Uterus (tissue), 4 donors: Measurements from ENCODE around the gene LMAN1L. TPM values are rescaled to one million over a fixed set of nuclear protein-coding genes. Genes with fewer than 3 reads are reported as not detected.

ENCODE experiments used
- DNase-seq, 2 donors: peaks; one replicate each; pipeline ENCODE4 v3.0.0-alpha.2; 2019 to 2020
- H3K27ac ChIP-seq, 2 donors: fragments of 200-600 bp; sonication (generic); 1 replicate in 1 of 2; 2 replicates in 1 of 2; pipeline ENCODE4 v1.5.1; 2016 to 2018
- H3K27me3 ChIP-seq, 2 donors: fragments of 200-600 bp; sonication (generic); one replicate each; pipeline ENCODE4 v1.5.1; 2018 to 2019; ENCODE audit warnings: control low read depth in 1 of 2
- H3K36me3 ChIP-seq, 2 donors: fragments of 200-600 bp; sonication (generic); one replicate each; pipeline ENCODE4 v1.5.1; 2019; ENCODE audit warnings: control low read depth in 1 of 2
- H3K4me1 ChIP-seq, 2 donors: fragments of 200-600 bp; sonication (generic); one replicate each; pipeline ENCODE4 v1.5.1; 2018 to 2019; ENCODE audit warnings: control low read depth in 1 of 2
- H3K4me3 ChIP-seq, 2 donors: fragments of 200-600 bp; sonication (generic); 1 replicate in 1 of 2; 2 replicates in 1 of 2; pipeline ENCODE4 v1.5.1; 2018 to 2019; ENCODE audit warnings: mild to moderate bottlenecking in 1 of 2
- H3K9me3 ChIP-seq, 2 donors: fragments of 200-600 bp; sonication (generic); one replicate each; pipeline ENCODE4 v1.5.1; 2019; ENCODE audit warnings: control low read depth in 1 of 2
- CTCF ChIP-seq, 4 experiments: fragments of 200-600 bp in 2 of 4; fragments of 450-650 bp in 2 of 4; sonication (generic) in 2 of 4; IDR thresholded peaks; one replicate each; pipeline ENCODE4 v1.5.1; 2016 to 2019; ENCODE audit warnings: antibody characterized with exemption in 4 of 4, mild to moderate bottlenecking in 2 of 4, moderate library complexity in 1 of 4
- POLR2A ChIP-seq, 2 donors: fragments of 450-650 bp; IDR thresholded peaks; one replicate each; pipeline ENCODE4 v1.6.1; 2016; ENCODE audit warnings: antibody characterized with exemption in 2 of 2, mild to moderate bottlenecking in 1 of 2, moderate library complexity in 1 of 2
- intact Hi-C: fragments of 100-400 bp; cut with DNase I; formaldehyde crosslinking; loops from one replicate; pipeline ENCODE4 v1.15.1; 2023; ENCODE audit warnings: low total_unique reads
- total RNA-seq, 4 donors: library from RNA; depleted of rRNA in 3 of 4; stranded (reverse); fragments of >200 nt in 3 of 4; gene quantifications; one replicate each; pipeline versions ENCODE4 v1.1.0 to v1.2.4, GENCODE V29; 2014 to 2023
- donor health status: DM: yes; HTN: yes; CAD: no.

LMAN1L gene
- 1 to 10 TPM in 1 of 4 donors, not detected in 3; 1.5 TPM for total RNA-seq

DNA sequence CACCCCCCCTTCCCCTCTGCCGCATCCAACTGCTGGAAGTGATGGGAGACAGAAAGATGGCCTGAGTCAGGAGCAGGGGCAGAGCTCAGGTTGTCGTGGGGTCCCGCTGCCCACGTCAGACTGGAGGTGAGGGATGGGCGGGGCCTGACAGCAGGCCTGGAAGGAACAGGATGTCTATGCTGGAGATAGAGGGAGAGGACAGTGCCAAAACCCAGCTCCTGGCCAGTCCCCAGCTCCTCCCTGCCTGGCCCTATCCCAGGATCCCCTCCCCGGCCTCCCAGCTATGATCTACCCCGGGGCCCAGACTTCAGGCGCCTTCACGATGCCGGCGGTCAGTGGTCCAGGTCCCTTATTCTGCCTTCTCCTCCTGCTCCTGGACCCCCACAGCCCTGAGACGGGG is at the start of gene LMAN1L:
LMAN1L (plus strand) TSS at position 303 of the 400 bp plus-strand sequence; CDS start at position 323, 20 bp downstream.
- no peaks in the 10 kb centered on the region for H3K27me3 ChIP-seq

GRCh38 chr15:74763416-74763815 is 49.2 kb upstream of the LMAN1L start:
- intact Hi-C loops, result no loop called here
- Histone ChIP-seq H3K27ac (no peak overlapping the region), H3K36me3 (no peaks in the 10 kb centered on the region), H3K27me3 (no peaks in the 10 kb centered on the region), H3K9me3 (no peaks in the 10 kb centered on the region), H3K4me3 (no peak overlapping the region), H3K4me1 (no peaks in the 10 kb centered on the region)
- no peak for DNase-seq
- TF ChIP-seq POLR2A (IDR thresholded peaks at IDR 0.05), result no peak
- TF ChIP-seq CTCF (IDR thresholded peaks at IDR 0.05), result no peak

More for the DNA sequence above, at the start of gene LMAN1L:
- Histone ChIP-seq H3K27ac (no peak within 1 kb of the TSS), H3K9me3 (no peaks in the 10 kb centered on the region), H3K4me1 (no peaks in the 10 kb centered on the region), H3K36me3 (no peaks in the 10 kb centered on the region), H3K4me3 (no peak within 1 kb of the TSS)
- TF ChIP-seq POLR2A (IDR thresholded peaks at IDR 0.05), result no peak
- TF ChIP-seq CTCF (IDR thresholded peaks at IDR 0.05), result no peak
- intact Hi-C loops, result no loop called here
- DNase-seq, result no peak

GRCh38 chr15:74767167-74768098 is 45.2 kb upstream of the LMAN1L start:
- no peaks in the 10 kb centered on the region for H3K9me3 ChIP-seq
- no peaks in the 10 kb centered on the region for H3K27me3 ChIP-seq
- no peak for TF ChIP-seq POLR2A (IDR thresholded peaks at IDR 0.05)
- TF ChIP-seq CTCF (IDR thresholded peaks at IDR 0.05), result no peak
- no peak for DNase-seq
- intact Hi-C loops, result loop anchor here (5.0 kb wide), 2 partner anchors 135 to 390 kb away; no protein-coding TSS in a partner anchor
- no peak overlapping the region for H3K4me3 ChIP-seq
- no peak overlapping the region for H3K27ac ChIP-seq
- H3K4me1 ChIP-seq, result no peaks in the 10 kb centered on the region
- no peaks in the 10 kb centered on the region for H3K36me3 ChIP-seq

GRCh38 chr15:74768099-74768770 is 44.4 kb upstream of the LMAN1L start:
- no peaks in the 10 kb centered on the region for H3K9me3 ChIP-seq
- no peaks in the 10 kb centered on the region for H3K36me3 ChIP-seq
- no peak for DNase-seq
- intact Hi-C loops, result loop anchor here (5.0 kb wide), 2 partner anchors 136 to 391 kb away; no protein-coding TSS in a partner anchor
- no peak overlapping the region for H3K4me3 ChIP-seq
- no peaks in the 10 kb centered on the region for H3K27me3 ChIP-seq
- TF ChIP-seq POLR2A (IDR thresholded peaks at IDR 0.05), result no peak
- TF ChIP-seq CTCF (IDR thresholded peaks at IDR 0.05), result no peak
- H3K27ac ChIP-seq, result no peak overlapping the region
- no peaks in the 10 kb centered on the region for H3K4me1 ChIP-seq
